Measurements from ENCODE around the gene SNX27. TPM values are rescaled to one million over a fixed set of nuclear protein-coding genes. Genes with fewer than 3 reads are reported as not detected.

Gene SNX27
- total and polyA plus RNA-seq, 12 donors, result 6.5 to 37.8 (median 32.2) TPM

DNA sequence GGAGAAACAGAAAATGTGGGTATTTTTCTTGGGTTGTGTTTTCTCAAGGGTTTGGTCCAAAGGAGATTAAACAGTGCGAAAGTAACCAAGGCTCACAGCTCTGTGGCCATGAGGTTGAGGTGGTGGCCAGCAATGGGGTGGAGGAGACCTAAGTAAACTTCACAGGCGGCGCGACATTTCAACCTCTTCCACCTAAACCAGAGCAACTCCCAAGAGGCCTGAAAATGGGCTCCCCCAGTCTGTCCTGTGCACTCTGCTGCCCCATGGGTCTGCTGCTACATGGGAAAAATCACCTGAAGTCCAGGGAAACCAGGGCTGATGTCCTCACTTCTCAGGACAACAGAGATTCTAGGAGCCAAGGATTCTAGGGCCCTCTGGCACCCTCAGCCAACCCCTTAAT, 92.4 kb downstream of the SNX27 start:
- Histone ChIP-seq H3K9me3 (no peaks in the 10 kb centered on the region), H3K27me3 (no peaks in the 10 kb centered on the region), H3K27ac (no peak overlapping the region), H3K36me3 (peaks cover 0 to 29% (median 11%) of the 10 kb centered on the region in 9 donors), H3K4me1 (no peaks in the 10 kb centered on the region), H3K4me3 (no peak overlapping the region)
- intact Hi-C loops (cut with DNase I), result no loop called here
- TF ChIP-seq, protein P1, sequence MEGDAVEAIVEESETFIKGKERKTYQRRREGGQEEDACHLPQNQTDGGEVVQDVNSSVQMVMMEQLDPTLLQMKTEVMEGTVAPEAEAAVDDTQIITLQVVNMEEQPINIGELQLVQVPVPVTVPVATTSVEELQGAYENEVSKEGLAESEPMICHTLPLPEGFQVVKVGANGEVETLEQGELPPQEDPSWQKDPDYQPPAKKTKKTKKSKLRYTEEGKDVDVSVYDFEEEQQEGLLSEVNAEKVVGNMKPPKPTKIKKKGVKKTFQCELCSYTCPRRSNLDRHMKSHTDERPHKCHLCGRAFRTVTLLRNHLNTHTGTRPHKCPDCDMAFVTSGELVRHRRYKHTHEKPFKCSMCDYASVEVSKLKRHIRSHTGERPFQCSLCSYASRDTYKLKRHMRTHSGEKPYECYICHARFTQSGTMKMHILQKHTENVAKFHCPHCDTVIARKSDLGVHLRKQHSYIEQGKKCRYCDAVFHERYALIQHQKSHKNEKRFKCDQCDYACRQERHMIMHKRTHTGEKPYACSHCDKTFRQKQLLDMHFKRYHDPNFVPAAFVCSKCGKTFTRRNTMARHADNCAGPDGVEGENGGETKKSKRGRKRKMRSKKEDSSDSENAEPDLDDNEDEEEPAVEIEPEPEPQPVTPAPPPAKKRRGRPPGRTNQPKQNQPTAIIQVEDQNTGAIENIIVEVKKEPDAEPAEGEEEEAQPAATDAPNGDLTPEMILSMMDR (IDR thresholded peaks at IDR 0.05), result no peak
- 82 to 86% methylated on average over 4 of the region's 4 CpGs for WGBS, 2 donors
- no peak for ATAC-seq
- no peak for DNase-seq

GRCh38 chr1:151705146-151705545, 93.3 kb downstream of the SNX27 start:
- Histone ChIP-seq H3K27ac (no peak overlapping the region), H3K9me3 (no peaks in the 10 kb centered on the region), H3K4me3 (no peak overlapping the region), H3K27me3 (peaks cover 0 to 1% (median 0%) of the 10 kb centered on the region in 7 donors), H3K36me3 (peaks cover 0 to 20% (median 8%) of the 10 kb centered on the region in 9 donors), H3K4me1 (no peaks in the 10 kb centered on the region)
- no peak for DNase-seq
- TF ChIP-seq, protein P1 (IDR thresholded peaks at IDR 0.05), result no peak
- intact Hi-C loops (cut with DNase I), result no loop called here
- ATAC-seq, result no peak
- 85% methylated on average over 7 of the region's 7 CpGs for whole genome bisulfite sequencing, 2 donors

DNA sequence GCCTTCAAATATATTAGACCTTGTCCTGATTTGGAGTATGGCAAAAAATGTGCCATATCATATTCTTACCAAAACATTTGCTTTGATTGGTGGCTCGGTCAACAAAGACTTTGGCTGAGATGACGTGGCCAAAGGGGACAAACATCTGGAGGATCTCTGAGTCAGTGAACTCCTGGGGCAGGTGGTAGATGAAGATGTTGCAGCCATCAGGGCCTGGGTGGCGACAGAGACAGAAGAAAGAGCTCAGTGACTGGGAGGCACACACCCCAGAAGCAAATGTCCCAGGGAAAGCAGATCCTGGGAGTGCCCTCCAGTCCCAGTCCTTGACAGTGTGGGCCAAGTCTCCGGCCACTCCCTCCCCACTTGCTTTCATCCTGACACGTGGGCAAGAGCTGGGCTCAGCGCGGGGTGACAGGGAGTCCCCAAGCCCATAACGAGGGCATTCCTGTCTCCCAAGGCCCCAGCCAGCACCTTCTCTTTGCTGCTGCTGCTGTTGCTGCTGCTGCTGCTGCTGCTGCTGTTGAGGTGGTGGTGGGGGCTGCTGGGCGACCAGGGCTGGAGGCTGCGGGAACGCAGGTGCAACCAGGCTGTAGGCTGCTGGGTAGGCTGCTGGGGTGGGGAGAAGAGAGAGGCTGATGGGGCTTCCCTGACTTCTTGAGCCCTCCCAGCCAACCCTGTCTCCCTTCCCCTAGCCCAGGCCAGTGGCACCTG, 94.1 kb downstream of the SNX27 start:
- no peak for ATAC-seq
- H3K4me1 ChIP-seq, result no peaks in the 10 kb centered on the region
- 73 to 75% methylated on average over 11 of the region's 11 CpGs for WGBS, 2 donors
- H3K27ac ChIP-seq, result no peak overlapping the region
- peaks cover 0 to 13% (median 5%) of the 10 kb centered on the region in 9 donors for H3K36me3 ChIP-seq
- H3K27me3 ChIP-seq, result peaks cover 0 to 7% (median 0%) of the 10 kb centered on the region in 7 donors
- no peaks in the 10 kb centered on the region for H3K9me3 ChIP-seq
- DNase-seq, result no peak
- TF ChIP-seq, protein P1 (IDR thresholded peaks at IDR 0.05), result no peak
- intact Hi-C loops (cut with DNase I), result no loop called here
- H3K4me3 ChIP-seq, result no peak overlapping the region

DNA sequence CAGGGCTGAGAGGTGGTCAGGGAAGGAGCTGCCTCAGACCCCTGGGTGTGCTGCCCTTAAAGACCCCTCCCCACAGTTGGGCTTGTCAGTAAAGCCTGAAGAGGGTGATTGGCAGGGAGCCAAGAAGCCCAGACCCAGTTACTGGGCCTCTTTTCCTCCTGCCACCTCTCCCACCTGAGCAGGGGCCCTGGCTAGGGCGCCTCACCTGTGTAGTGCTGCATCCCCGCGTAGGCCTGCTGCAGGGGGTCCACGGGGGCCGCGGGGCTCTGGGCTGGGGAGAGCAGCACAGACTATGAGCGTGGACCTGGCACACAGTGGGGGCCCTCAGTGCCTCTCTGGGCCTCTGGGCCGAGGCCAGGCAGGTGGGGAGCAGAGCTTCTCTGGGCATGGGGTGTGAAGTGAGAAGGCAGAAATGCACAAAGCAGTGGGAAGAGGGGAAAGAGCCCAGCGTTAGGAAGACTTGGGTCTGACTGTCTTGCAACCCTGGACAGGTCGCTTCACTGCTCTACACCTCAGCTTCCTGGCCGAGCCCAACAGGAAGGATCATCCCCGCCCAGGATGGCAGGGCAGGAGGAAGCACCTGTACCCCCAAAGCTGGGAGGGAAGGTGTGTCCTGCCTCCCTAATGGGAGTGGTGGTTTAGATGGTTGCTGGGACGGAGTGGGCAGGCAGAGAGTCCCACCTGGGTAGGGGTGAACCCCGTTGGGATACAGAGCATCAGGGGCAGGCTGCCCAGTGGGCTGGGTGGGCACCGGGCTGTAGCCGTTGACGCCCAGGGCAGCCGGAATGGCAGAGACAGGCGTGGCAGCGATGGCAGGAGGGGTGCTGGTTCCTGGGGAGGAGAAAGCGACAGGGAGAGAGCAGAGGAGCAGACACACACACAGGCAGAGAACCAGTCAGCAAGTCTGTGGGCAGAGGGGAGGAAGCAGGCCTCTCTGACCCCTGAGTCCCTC, 94.9 kb downstream of the SNX27 start:
- H3K4me1 ChIP-seq, result no peaks in the 10 kb centered on the region
- intact Hi-C loops (cut with DNase I), result no loop called here
- no peak overlapping the region for H3K27ac ChIP-seq
- ATAC-seq, result peak in 2 of 8 donors; percentile 15 to 17
- H3K9me3 ChIP-seq, result no peaks in the 10 kb centered on the region
- TF ChIP-seq, protein P1 (IDR thresholded peaks at IDR 0.05), result no peak
- 78 to 81% methylated on average over 21 of the region's 21 CpGs for WGBS, 2 donors
- no peak for DNase-seq
- no peak overlapping the region for H3K4me3 ChIP-seq
- H3K36me3 ChIP-seq, result peaks cover 0 to 5% (median 0%) of the 10 kb centered on the region in 9 donors
- H3K27me3 ChIP-seq, result peaks cover 0 to 10% (median 3%) of the 10 kb centered on the region in 7 donors
